HL-60 (cell line): ENCODE data around the gene BBS5.

Source experiments
- CTCF ChIP-seq: IDR thresholded peaks from one replicate; pipeline ENCODE4 v1.5.1; 2011; ENCODE audit warnings: low read length, control low read depth, inconsistent platforms; ENCODE audit not compliant: insufficient read depth
- SPI1 ChIP-seq: IDR thresholded peaks from 2 replicates; pipeline ENCODE4 v1.6.1; 2012; ENCODE audit warnings: low read depth, mild to moderate bottlenecking, borderline replicate concordance
- TF ChIP-seq, protein P1 (sequence below): IDR thresholded peaks from 2 replicates; pipeline ENCODE4 v1.6.1; 2012; ENCODE audit warnings: low read depth; ENCODE audit not compliant: insufficient replicate concordance

- TF ChIP-seq CTCF (no peak), SPI1 (no peak)
- TF ChIP-seq, protein P1, sequence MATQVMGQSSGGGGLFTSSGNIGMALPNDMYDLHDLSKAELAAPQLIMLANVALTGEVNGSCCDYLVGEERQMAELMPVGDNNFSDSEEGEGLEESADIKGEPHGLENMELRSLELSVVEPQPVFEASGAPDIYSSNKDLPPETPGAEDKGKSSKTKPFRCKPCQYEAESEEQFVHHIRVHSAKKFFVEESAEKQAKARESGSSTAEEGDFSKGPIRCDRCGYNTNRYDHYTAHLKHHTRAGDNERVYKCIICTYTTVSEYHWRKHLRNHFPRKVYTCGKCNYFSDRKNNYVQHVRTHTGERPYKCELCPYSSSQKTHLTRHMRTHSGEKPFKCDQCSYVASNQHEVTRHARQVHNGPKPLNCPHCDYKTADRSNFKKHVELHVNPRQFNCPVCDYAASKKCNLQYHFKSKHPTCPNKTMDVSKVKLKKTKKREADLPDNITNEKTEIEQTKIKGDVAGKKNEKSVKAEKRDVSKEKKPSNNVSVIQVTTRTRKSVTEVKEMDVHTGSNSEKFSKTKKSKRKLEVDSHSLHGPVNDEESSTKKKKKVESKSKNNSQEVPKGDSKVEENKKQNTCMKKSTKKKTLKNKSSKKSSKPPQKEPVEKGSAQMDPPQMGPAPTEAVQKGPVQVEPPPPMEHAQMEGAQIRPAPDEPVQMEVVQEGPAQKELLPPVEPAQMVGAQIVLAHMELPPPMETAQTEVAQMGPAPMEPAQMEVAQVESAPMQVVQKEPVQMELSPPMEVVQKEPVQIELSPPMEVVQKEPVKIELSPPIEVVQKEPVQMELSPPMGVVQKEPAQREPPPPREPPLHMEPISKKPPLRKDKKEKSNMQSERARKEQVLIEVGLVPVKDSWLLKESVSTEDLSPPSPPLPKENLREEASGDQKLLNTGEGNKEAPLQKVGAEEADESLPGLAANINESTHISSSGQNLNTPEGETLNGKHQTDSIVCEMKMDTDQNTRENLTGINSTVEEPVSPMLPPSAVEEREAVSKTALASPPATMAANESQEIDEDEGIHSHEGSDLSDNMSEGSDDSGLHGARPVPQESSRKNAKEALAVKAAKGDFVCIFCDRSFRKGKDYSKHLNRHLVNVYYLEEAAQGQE, result no peak
Observed at GRCh38 chr2:169439900-169440299, 39.4 kb upstream of the BBS5 start.
